Common myeloid progenitor, CD34-positive (primary cell): ENCODE measurements around the gene FBF1.

Experiments
- CTCF ChIA-PET: fragments of 350-600 bp; sonication (Branson Sonifier 250); formaldehyde crosslinking; loops from one replicate; lab custom pipeline; 2021; ENCODE audit warnings: antibody characterized with exemption; lab: Charles Lee
- POLR2A ChIA-PET: fragments of 350-600 bp; sonication (Branson Sonifier 250); formaldehyde crosslinking; loops from one replicate; lab custom pipeline; 2021; ENCODE audit warnings: antibody characterized with exemption; lab: Charles Lee
- DNase-seq, 3 donors: peaks; one replicate each; pipeline versions ENCODE4 v3.0.0 to v3.0.0-alpha.2; 2013
- H3K27ac ChIP-seq, 2 experiments: 1 replicate in 1 of 2; 2 replicates in 1 of 2; pipeline ENCODE4 v1.7.0; 2013; ENCODE audit warnings: inconsistent platforms in 2 of 2, low read length in 2 of 2, mild to moderate bottlenecking in 2 of 2, low read depth in 1 of 2, moderate library complexity in 1 of 2; ENCODE audit not compliant: severe bottlenecking in 2 of 2, insufficient read depth in 1 of 2, poor library complexity in 1 of 2
- H3K27me3 ChIP-seq, 5 experiments: replicated peaks in 2 of 5; 1 replicate in 3 of 5; 2 replicates in 2 of 5; pipeline versions ENCODE4 v1.6.1 to v1.7.0; 2013; ENCODE audit warnings: low read length in 4 of 5, mild to moderate bottlenecking in 2 of 5, moderate library complexity in 2 of 5, inconsistent platforms in 1 of 5; ENCODE audit not compliant: insufficient read depth in 5 of 5, control insufficient read depth in 4 of 5
- H3K36me3 ChIP-seq, 4 experiments: 1 replicate in 2 of 4; 2 replicates in 2 of 4; pipeline versions ENCODE4 v1.6.1 to v1.7.0; 2013; ENCODE audit warnings: low read length in 3 of 4, control low read depth in 1 of 4, mild to moderate bottlenecking in 1 of 4; ENCODE audit not compliant: control insufficient read depth in 4 of 4, insufficient read depth in 4 of 4
- H3K4me1 ChIP-seq, 4 experiments: 1 replicate in 3 of 4; 2 replicates in 1 of 4; pipeline versions ENCODE4 v1.6.1 to v1.7.1; 2013; ENCODE audit warnings: low read length in 3 of 4, mild to moderate bottlenecking in 3 of 4, control low read depth in 1 of 4, inconsistent platforms in 1 of 4, moderate library complexity in 1 of 4; ENCODE audit not compliant: control insufficient read depth in 4 of 4, insufficient read depth in 4 of 4; ENCODE audit errors: control extremely low read depth in 1 of 4
- H3K4me3 ChIP-seq, 7 experiments: 1 replicate in 4 of 7; 2 replicates in 3 of 7; pipeline versions ENCODE4 v1.5.1 to v1.7.0; 2013; ENCODE audit warnings: mild to moderate bottlenecking in 7 of 7, low read length in 6 of 7, moderate library complexity in 6 of 7, inconsistent platforms in 2 of 7, low read depth in 2 of 7, control low read depth in 1 of 7; ENCODE audit not compliant: insufficient read depth in 4 of 7, control insufficient read depth in 1 of 7; ENCODE audit errors: extremely low read depth in 1 of 7
- H3K9me3 ChIP-seq, 5 experiments: 1 replicate in 4 of 5; 2 replicates in 1 of 5; pipeline versions ENCODE4 v1.6.1 to v1.7.1; 2013; ENCODE audit warnings: low read length in 4 of 5, mild to moderate bottlenecking in 2 of 5, inconsistent platforms in 1 of 5, low read depth in 1 of 5, moderate library complexity in 1 of 5; ENCODE audit not compliant: control insufficient read depth in 4 of 5, insufficient read depth in 2 of 5; ENCODE audit errors: control extremely low read depth in 1 of 5
- WGBS: methylation state at CpG from one replicate; pipeline ENCODE4 v1.1.5; 2013; ENCODE audit not compliant: insufficient coverage; 5-methylcytosine and 5-hydroxymethylcytosine counted together

Gene FBF1

DNA sequence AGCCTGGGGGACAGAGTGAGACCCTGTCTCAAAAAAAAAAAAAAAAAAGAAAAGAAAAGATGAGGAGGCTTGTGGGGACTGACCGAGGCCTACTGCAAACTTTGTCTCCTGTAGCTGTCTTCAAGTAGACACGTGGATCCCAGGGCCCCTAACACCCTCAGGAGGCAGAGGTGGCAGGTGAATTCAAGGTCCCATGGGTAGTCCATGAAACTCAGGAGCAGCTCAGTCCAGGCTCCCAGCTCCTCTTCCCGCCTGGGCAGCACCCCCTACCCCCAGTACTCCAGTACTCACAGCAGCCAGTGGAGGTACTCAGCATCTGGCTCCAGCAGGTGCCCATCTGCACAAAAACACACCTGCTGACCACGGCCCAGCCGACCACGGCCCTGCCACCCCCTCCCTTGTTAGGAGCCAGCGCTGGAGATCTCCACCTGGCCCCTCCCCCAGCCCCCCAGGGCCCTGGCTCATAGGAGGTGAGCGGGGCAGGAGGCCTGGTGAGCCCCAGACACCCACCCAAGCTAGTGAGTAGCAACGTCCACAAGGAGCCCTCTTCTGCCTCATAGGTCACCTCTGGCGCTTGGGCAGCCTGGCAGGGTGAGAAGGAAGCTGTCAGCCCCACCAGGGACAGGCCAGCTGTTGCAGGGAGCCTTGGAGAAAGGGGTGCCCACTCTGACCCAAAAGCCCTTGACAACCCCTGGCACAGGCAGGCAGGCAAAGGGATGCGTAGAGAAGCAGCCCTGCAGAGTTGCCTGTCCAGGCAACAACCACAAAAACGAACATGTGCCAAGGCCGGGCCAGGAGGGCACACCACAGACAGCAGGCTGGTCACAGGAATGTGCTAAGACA, 39.9 kb downstream of the FBF1 start:
- WGBS, result 98% methylated on average over 10 of the region's 13 CpGs
- DNase-seq, result no peak

DNA sequence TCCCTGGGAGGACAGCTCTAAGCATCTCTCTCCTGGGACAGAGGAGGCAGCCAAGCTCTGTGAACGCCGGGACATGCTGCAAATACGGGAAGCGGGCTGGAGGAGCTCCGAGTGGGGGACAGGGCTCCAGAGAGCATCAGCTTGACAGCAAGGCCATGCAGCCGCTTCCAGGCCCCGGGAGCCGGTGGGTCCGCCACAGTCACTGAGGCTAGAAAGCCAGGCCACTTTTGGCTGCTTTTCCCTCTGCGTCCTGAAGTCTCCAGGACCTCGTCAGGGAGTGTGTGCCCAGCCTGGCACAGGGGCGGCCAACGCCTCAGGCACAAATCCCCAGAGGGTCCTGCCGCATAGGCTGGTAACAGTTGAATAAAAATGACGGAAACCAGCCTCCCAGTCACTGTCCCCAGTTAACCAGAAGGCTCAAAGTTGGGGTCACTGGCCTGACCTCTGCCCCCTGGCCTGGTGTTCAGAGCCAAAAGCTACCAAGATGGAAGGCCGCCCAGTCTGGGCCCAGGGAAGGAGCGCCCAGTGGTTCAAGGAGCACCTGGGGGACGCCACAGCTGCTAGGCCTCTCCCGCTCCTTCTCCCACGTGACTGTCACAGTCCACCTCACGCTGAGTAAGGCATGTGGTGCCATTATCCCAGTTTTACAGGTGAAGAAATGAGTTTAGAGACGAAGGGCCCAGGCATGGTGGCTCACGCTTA, 40.9 kb downstream of the FBF1 start:
- Histone ChIP-seq H3K36me3 (peaks cover 4 to 50% (median 38%) of the 10 kb centered on the region in 4 experiments), H3K4me3 (no peak overlapping the region), H3K4me1 (peaks cover 2 to 28% (median 26%) of the 10 kb centered on the region in 4 experiments), H3K9me3 (no peaks in the 10 kb centered on the region), H3K27ac (no peak overlapping the region), H3K27me3 (no peaks in the 10 kb centered on the region)
- CTCF ChIA-PET, result interaction anchor here (0.7 to 15.2 kb wide), 4 partner anchors 15 to 110 kb away, joined by 3 to 173 read pairs (median 4); partner anchors contain the start of genes TRIM47 and WBP2
- WGBS, result over 99% methylated on average over 13 of the region's 23 CpGs
- POLR2A ChIA-PET, result no interaction called here
- no peak for DNase-seq

More for the DNA sequence above, 39.9 kb downstream of the FBF1 start:
- ChIA-PET POLR2A (no interaction called here), CTCF (interaction anchor here (0.7 to 1.7 kb wide), 4 partner anchors 16 to 136 kb away, joined by 3 to 5 read pairs (median 3); partner anchors contain the start of genes GALK1 and WBP2)
- no peaks in the 10 kb centered on the region for H3K27me3 ChIP-seq
- no peaks in the 10 kb centered on the region for H3K9me3 ChIP-seq
- H3K4me1 ChIP-seq, result peaks cover 0 to 27% (median 20%) of the 10 kb centered on the region in 4 experiments
- H3K36me3 ChIP-seq, result peaks cover 4 to 50% (median 38%) of the 10 kb centered on the region in 4 experiments
- no peak overlapping the region for H3K4me3 ChIP-seq
- H3K27ac ChIP-seq, result peak overlapping the region in 1 of 2 experiments; percentile 15

DNA sequence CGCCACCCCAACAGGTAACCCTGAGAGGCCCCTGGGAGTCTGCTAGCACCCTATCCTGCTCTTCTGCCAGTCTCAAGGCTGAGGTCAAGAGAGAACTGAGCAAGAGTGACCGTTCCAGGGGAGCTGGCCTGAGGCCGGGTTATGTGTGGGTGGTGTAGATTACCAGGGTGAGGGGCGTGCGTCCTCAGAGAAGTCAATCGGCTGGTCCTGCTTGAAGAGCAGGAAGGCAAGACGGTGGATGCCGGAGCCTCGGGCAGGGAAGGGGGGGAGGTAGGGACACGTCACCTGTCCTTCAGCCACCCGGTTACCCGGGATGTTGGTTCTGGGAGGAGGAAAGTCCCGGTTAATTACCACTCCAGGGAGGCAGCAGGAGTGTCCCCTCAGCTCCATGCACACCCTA, 41.5 kb downstream of the FBF1 start:
- no peak overlapping the region for H3K4me3 ChIP-seq
- no peak for DNase-seq
- peaks cover 2 to 31% (median 29%) of the 10 kb centered on the region in 4 experiments for H3K4me1 ChIP-seq
- CTCF ChIA-PET, result interaction anchor here (1.3 to 15.2 kb wide), 3 partner anchors 14 to 23 kb away, joined by 3 to 173 read pairs (median 5); partner anchors contain the start of gene TRIM47
- POLR2A ChIA-PET, result no interaction called here
- H3K9me3 ChIP-seq, result no peaks in the 10 kb centered on the region
- 98% methylated on average over 11 of the region's 13 CpGs for WGBS
- no peaks in the 10 kb centered on the region for H3K27me3 ChIP-seq
- H3K36me3 ChIP-seq, result peaks cover 4 to 50% (median 38%) of the 10 kb centered on the region in 4 experiments
- H3K27ac ChIP-seq, result peak overlapping the region in 1 of 2 experiments; percentile 49

DNA sequence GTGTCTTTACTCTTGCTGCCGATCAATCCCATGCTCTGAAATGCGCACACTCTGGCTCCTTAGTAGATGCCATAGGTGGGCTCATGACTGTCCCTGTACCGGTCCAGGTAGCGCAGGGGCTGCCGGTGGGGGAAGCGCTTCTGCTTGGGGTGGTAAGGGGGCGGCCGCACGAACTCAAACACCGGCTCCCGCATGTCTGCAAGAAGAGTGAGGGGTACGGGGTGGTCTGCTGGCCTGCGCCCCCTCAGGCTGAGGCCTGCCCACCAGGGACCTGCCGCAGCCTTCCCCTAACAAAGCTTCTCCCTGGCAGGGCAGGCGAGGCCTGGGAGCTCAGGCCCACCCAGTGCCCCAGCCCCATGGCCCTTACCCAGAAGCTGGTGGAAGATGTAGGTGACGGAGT, 42.1 kb downstream of the FBF1 start:
- no peak for DNase-seq
- H3K9me3 ChIP-seq, result no peaks in the 10 kb centered on the region
- CTCF ChIA-PET, result interaction anchor here (0.6 to 15.2 kb wide), 6 partner anchors 16 to 121 kb away, joined by 3 to 173 read pairs (median 3); partner anchors contain the start of gene TRIM47
- POLR2A ChIA-PET, result interaction anchor here (0.6 kb wide), 1 partner anchor 252 kb away, joined by 3 read pairs; no protein-coding TSS in a partner anchor
- H3K4me1 ChIP-seq, result peaks cover 2 to 28% (median 26%) of the 10 kb centered on the region in 4 experiments
- WGBS, result 100% methylated on average over 11 of the region's 16 CpGs
- peaks cover 4 to 52% (median 41%) of the 10 kb centered on the region in 4 experiments for H3K36me3 ChIP-seq
- H3K4me3 ChIP-seq, result no peak overlapping the region
- H3K27me3 ChIP-seq, result no peaks in the 10 kb centered on the region
- H3K27ac ChIP-seq, result no peak overlapping the region

DNA sequence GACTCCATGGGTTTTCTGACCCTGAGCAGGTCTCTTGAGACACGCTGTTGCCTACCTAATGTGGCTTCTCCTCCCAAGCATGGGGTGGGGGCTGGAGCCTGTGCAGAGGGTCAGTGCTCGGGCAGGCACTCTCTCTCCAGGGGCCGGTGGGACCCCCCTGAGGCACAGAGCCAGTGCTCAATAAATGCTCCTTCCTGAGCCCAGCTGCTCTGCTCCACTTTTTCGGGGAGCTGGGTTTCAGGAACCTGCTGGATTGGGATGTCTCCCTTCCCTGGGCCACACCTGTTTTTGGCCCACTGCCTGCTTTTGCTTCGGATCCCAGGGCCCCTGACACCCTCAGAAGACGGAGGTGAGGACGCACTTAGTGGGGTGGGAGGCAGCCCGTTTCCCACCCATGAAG, 42.8 kb downstream of the FBF1 start:
- Histone ChIP-seq H3K9me3 (no peaks in the 10 kb centered on the region), H3K27ac (no peak overlapping the region), H3K4me3 (no peak overlapping the region), H3K4me1 (peaks cover 2 to 25% (median 20%) of the 10 kb centered on the region in 4 experiments), H3K36me3 (peaks cover 4 to 59% (median 44%) of the 10 kb centered on the region in 4 experiments), H3K27me3 (no peaks in the 10 kb centered on the region)
- no peak for DNase-seq
- POLR2A ChIA-PET, result interaction anchor here (0.6 to 2.2 kb wide), 2 partner anchors 54 to 251 kb away, joined by 3 to 6 read pairs; partner anchors contain the start of gene UNC13D
- CTCF ChIA-PET, result interaction anchor here (0.6 to 15.2 kb wide), 11 partner anchors 15 to 121 kb away, joined by 3 to 173 read pairs (median 3); partner anchors contain the start of genes TRIM47, UNC13D and WBP2
- WGBS, result 99% methylated on average over 8 of the region's 8 CpGs

DNA sequence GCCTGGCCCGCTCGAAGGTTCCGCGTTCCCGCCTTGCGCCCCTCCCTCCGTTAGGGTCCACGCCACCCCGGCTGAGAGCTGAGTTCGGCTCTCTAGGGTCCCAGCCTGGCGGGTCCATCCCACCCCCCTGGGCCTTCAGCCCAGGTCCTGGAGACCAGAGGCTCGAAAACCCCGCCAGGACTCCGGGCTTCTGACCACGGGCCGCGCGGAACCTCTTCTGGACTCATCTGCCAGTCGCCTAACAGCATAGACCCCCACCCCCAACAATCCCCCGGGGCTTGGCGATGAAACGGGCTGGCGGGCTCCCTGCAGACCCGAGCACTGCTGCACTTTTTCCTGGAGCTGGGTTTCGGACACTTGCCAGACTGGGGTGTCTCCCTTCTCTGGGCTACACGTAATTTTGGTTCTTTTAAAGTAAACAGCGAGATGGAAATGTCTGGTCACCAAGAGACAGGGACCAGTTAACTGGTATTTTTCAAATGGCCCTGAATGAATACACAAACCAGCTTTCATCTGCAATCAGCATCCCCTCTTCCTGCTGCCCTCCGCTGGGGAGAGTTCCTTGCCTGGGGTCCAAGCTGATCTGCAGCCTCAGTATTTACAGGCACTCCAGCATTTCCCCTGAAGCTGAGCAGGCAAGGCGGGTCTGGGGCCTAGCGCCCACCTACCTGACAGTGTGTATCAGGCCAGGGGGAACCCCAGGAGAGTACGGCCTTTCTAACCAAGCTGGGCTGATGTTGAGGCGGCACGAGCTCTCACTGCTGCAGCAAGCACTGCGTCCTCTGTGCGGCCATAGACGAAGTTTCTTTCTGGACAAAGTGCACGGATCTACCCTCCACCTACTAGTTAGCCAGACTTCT, 43.5 kb downstream of the FBF1 start:
- peaks cover 2 to 25% (median 20%) of the 10 kb centered on the region in 4 experiments for H3K4me1 ChIP-seq
- H3K36me3 ChIP-seq, result peaks cover 4 to 66% (median 43%) of the 10 kb centered on the region in 4 experiments
- DNase-seq, result no peak
- 82% methylated on average over 34 of the region's 37 CpGs for WGBS
- ChIA-PET POLR2A (interaction anchor here (0.6 to 2.2 kb wide), 5 partner anchors 19 to 203 kb away, joined by 3 to 17 read pairs (median 6); partner anchors contain the start of genes TRIM47, UNC13D and WBP2), CTCF (interaction anchor here (1.0 to 15.2 kb wide), 13 partner anchors 7 to 122 kb away, joined by 3 to 173 read pairs (median 4); partner anchors contain the start of genes MRPL38, TRIM47, UNC13D and WBP2)
- H3K27me3 ChIP-seq, result no peaks in the 10 kb centered on the region
- no peaks in the 10 kb centered on the region for H3K9me3 ChIP-seq
- H3K27ac ChIP-seq, result peak overlapping the region in 1 of 2 experiments; percentile 58
- H3K4me3 ChIP-seq, result peak overlapping the region in 5 of 7 experiments; percentile 19 to 85 (median 76)
